ENCODE data around the gene GSTK1.
A peak's percentile ranks its signal among the peaks of the same experiment; 100 is the strongest.

The GSTK1 gene

GRCh38 chr7:143295870-143296269 lies 32.6 kb downstream of the GSTK1 start:
- no peak for DNase-seq (ENCODE audit: low read depth in 3 of 3, low spot score in 1 of 3)

- DNase-seq (ENCODE audit: low read depth in 3 of 3, low spot score in 1 of 3) = no peak
Observed at GRCh38 chr7:143296686-143297085, 33.4 kb downstream of the GSTK1 start.

- DNase-seq (ENCODE audit: low read depth in 3 of 3, low spot score in 1 of 3) = no peak
Observed at GRCh38 chr7:143299346-143299745, 36.1 kb downstream of the GSTK1 start.

- peak; percentile 34 to 43 (median 42) for DNase-seq (ENCODE audit: low read depth in 3 of 3, low spot score in 1 of 3)
Observed at GRCh38 chr7:143299840-143300239, 36.6 kb downstream of the GSTK1 start.

- no peak for DNase-seq (ENCODE audit: low read depth in 3 of 3, low spot score in 1 of 3)
Observed at GRCh38 chr7:143300959-143301935, 38.0 kb downstream of the GSTK1 start.

- DNase-seq (ENCODE audit: low read depth in 3 of 3, low spot score in 1 of 3) = no peak
Observed at GRCh38 chr7:143303733-143304132, 40.5 kb downstream of the GSTK1 start.

GRCh38 chr7:143304938-143305337 lies 41.7 kb downstream of the GSTK1 start:
- DNase-seq (ENCODE audit: low read depth in 3 of 3, low spot score in 1 of 3) = no peak

- DNase-seq (ENCODE audit: low read depth in 3 of 3, low spot score in 1 of 3) = peak; percentile 27 to 65 (median 35)
Observed at GRCh38 chr7:143305423-143306070, 42.3 kb downstream of the GSTK1 start.

- no peak for DNase-seq (ENCODE audit: low read depth in 3 of 3, low spot score in 1 of 3)
Observed at GRCh38 chr7:143308632-143309031, 45.4 kb downstream of the GSTK1 start.

GRCh38 chr7:143314127-143314526 lies 50.9 kb downstream of the GSTK1 start:
- DNase-seq (ENCODE audit: low read depth in 3 of 3, low spot score in 1 of 3) = no peak

GRCh38 chr7:143315776-143316175 lies 52.5 kb downstream of the GSTK1 start, which contains the start of gene CLCN1:
CLCN1 (plus strand) TSS chr7:143316111; CDS start chr7:143316213, 102 bp downstream.
- no peak for DNase-seq (ENCODE audit: low read depth in 3 of 3, low spot score in 1 of 3)

GRCh38 chr7:143316492-143316891 lies 53.3 kb downstream of the GSTK1 start:
- no peak for DNase-seq (ENCODE audit: low read depth in 3 of 3, low spot score in 1 of 3)

GRCh38 chr7:143318661-143319060 lies 55.4 kb downstream of the GSTK1 start:
- no peak for DNase-seq (ENCODE audit: low read depth in 3 of 3, low spot score in 1 of 3)
